GM19099 (cell line): Measurements from ENCODE around the gene FANCI.

Experiments used
- POLR2A ChIP-seq: IDR thresholded peaks from 3 replicates; pipeline ENCODE4 v1.6.1; 2011; ENCODE audit warnings: low read depth; ENCODE audit not compliant: insufficient read length; ENCODE audit errors: extremely low read depth

Gene FANCI

GRCh38 chr15:89243691-89244573, at the start of gene FANCI:
Gene FANCI (plus strand): TSS chr15:89243979. CDS start chr15:89247648, 3,669 bp downstream.
- TF ChIP-seq POLR2A: peak; percentile 82

GRCh38 chr15:89194608-89195007, 49.2 kb upstream of the FANCI start:
- TF ChIP-seq POLR2A: no peak

- no peak for TF ChIP-seq POLR2A
Measured at GRCh38 chr15:89195836-89196235, 47.9 kb upstream of the FANCI start.

- no peak for TF ChIP-seq POLR2A
Measured at GRCh38 chr15:89196241-89196640, 47.5 kb upstream of the FANCI start.

GRCh38 chr15:89196994-89197393, 46.8 kb upstream of the FANCI start:
- TF ChIP-seq POLR2A: no peak

GRCh38 chr15:89197503-89197971, 46.2 kb upstream of the FANCI start:
- TF ChIP-seq POLR2A: no peak

- TF ChIP-seq POLR2A: no peak
Measured at GRCh38 chr15:89198196-89198595, 45.6 kb upstream of the FANCI start.

- no peak for TF ChIP-seq POLR2A
Measured at GRCh38 chr15:89198934-89199333, 44.8 kb upstream of the FANCI start.

- no peak for TF ChIP-seq POLR2A
Measured at GRCh38 chr15:89199746-89200145, 44.0 kb upstream of the FANCI start.

- TF ChIP-seq POLR2A: no peak
Measured at GRCh38 chr15:89200182-89200581, 43.6 kb upstream of the FANCI start.

GRCh38 chr15:89201465-89202005, 42.2 kb upstream of the FANCI start:
- no peak for TF ChIP-seq POLR2A

- TF ChIP-seq POLR2A: no peak
Measured at GRCh38 chr15:89203705-89204273, 40.0 kb upstream of the FANCI start.

- TF ChIP-seq POLR2A: no peak
Measured at GRCh38 chr15:89205991-89206585, 37.7 kb upstream of the FANCI start.

GRCh38 chr15:89206908-89207331, 36.9 kb upstream of the FANCI start:
- TF ChIP-seq POLR2A: no peak

GRCh38 chr15:89208256-89208655, 35.5 kb upstream of the FANCI start:
- no peak for TF ChIP-seq POLR2A

GRCh38 chr15:89209057-89209456, 34.7 kb upstream of the FANCI start:
- TF ChIP-seq POLR2A: no peak

- no peak for TF ChIP-seq POLR2A
Measured at GRCh38 chr15:89211678-89212170, 32.1 kb upstream of the FANCI start.
